Mammary epithelial cell (primary cell): ENCODE data around the gene EEFSEC.

Experiments used
- CTCF ChIP-seq, 2 donors: IDR thresholded peaks in 1 of 2; conservative IDR thresholded peaks in 1 of 2; 2 replicates each; pipeline ENCODE4 v1.5.1; 2011 to 2012; ENCODE audit warnings: inconsistent platforms in 2 of 2, low read length in 2 of 2, mild to moderate bottlenecking in 2 of 2, control low read depth in 1 of 2, low read depth in 1 of 2; ENCODE audit not compliant: insufficient read depth in 1 of 2; ENCODE audit errors: extremely low read depth in 1 of 2
- EZH2 ChIP-seq: IDR thresholded peaks from 2 replicates; pipeline ENCODE4 v1.6.1; 2012; ENCODE audit warnings: low read length, inconsistent platforms, borderline replicate concordance

GRCh38 chr3:128306481-128306880 lies 153.2 kb downstream of the EEFSEC start:
- TF ChIP-seq CTCF (conservative IDR thresholded peaks at IDR 0.05 in 1 of 2, IDR thresholded peaks at IDR 0.05 in 1 of 2; ENCODE audit: extremely low read depth in 1 of 2, insufficient read depth in 1 of 2, low read depth in 1 of 2, low read length in 2 of 2), result no peak
- TF ChIP-seq EZH2, result no peak
